K562 (cell line): ENCODE measurements around the gene ZNF385C. TPM values are rescaled to one million over a fixed set of nuclear protein-coding genes. Genes with fewer than 3 reads are reported as not detected.
A peak's percentile ranks its signal among the peaks of the same experiment; 100 is the strongest.

Experiments
- E2F3 ChIP-seq: fragments of 250-450 bp; sonication (Bioruptor Pico); IDR thresholded peaks from 2 replicates; pipeline ENCODE4 v1.4.0; 2020; ENCODE audit warnings: mild to moderate bottlenecking
- E2F5 ChIP-seq: sonication (generic); formaldehyde crosslinking; IDR thresholded peaks from 2 replicates; pipeline ENCODE4 v1.8.0; 2022; ENCODE audit warnings: mild to moderate bottlenecking, missing genetic modification reagents
- ERF ChIP-seq: fragments of 450-650 bp; formaldehyde crosslinking; IDR thresholded peaks from 2 replicates; pipeline ENCODE4 v1.4.0; 2020; ENCODE audit warnings: mild to moderate bottlenecking, mixed read lengths
- HDAC3 ChIP-seq: fragments of 450-650 bp; IDR thresholded peaks from 2 replicates; pipeline ENCODE4 v1.6.1; 2018; ENCODE audit warnings: borderline replicate concordance, mild to moderate bottlenecking, moderate library complexity; ENCODE audit not compliant: partially characterized antibody
- HNRNPLL ChIP-seq: fragments of 200-400 bp; formaldehyde crosslinking; IDR thresholded peaks from 2 replicates; pipeline ENCODE4 v1.6.1; 2017; ENCODE audit warnings: low read length, low read depth, mild to moderate bottlenecking; ENCODE audit not compliant: poor library complexity, severe bottlenecking
- HSF4 ChIP-seq: fragments of 250-450 bp; sonication (Bioruptor Pico); IDR thresholded peaks from 2 replicates; pipeline ENCODE4 v2.1.2; 2022; ENCODE audit warnings: mild to moderate bottlenecking, moderate library complexity, borderline replicate concordance
- MAX ChIP-seq: sonication (generic); formaldehyde crosslinking; IDR thresholded peaks from 2 replicates; pipeline ENCODE4 v1.9.0; 2022; ENCODE audit warnings: mild to moderate bottlenecking, missing genetic modification reagents
- NR2C2 ChIP-seq, 2 experiments: fragments of 200-800 bp in 1 of 2; sonication (Bioruptor generic) in 1 of 2; sonication (generic) in 1 of 2; formaldehyde crosslinking in 1 of 2; IDR thresholded peaks; 2 replicates each; pipeline versions ENCODE4 v1.6.1 to v1.8.0; 2016 to 2022; ENCODE audit warnings: mild to moderate bottlenecking in 1 of 2, missing compliant biosample characterization in 1 of 2, missing genetic modification characterization in 1 of 2, missing genetic modification reagents in 1 of 2
- PTRF ChIP-seq: fragments of 450-650 bp; IDR thresholded peaks from 2 replicates; pipeline ENCODE4 v1.6.1; 2016; ENCODE audit warnings: mild to moderate bottlenecking, missing genetic modification characterization, missing compliant biosample characterization
- TFAP4 ChIP-seq: sonication (generic); formaldehyde crosslinking; IDR thresholded peaks from 2 replicates; pipeline ENCODE4 v1.8.0; 2022; ENCODE audit warnings: missing genetic modification reagents, mild to moderate bottlenecking, moderate library complexity, borderline replicate concordance
- ZBTB49 ChIP-seq: sonication (generic); formaldehyde crosslinking; IDR thresholded peaks from 2 replicates; pipeline ENCODE4 v1.8.0; 2022; ENCODE audit warnings: missing genetic modification reagents, mild to moderate bottlenecking, borderline replicate concordance
- ZC3H4 ChIP-seq: sonication (generic); formaldehyde crosslinking; IDR thresholded peaks from 2 replicates; pipeline ENCODE4 v1.9.0; 2021; ENCODE audit warnings: missing genetic modification reagents, borderline replicate concordance
- ZFP91 ChIP-seq: sonication (generic); formaldehyde crosslinking; IDR thresholded peaks from 2 replicates; pipeline ENCODE4 v1.8.0; 2022; ENCODE audit warnings: mild to moderate bottlenecking, missing genetic modification reagents
- ZNF239 ChIP-seq: fragments of 250-450 bp; sonication (Bioruptor Pico); IDR thresholded peaks from 2 replicates; pipeline ENCODE4 v1.4.0; 2020; ENCODE audit warnings: mild to moderate bottlenecking
- ZNF24 ChIP-seq: fragments of 450-650 bp; IDR thresholded peaks from 2 replicates; pipeline ENCODE4 v1.6.1; 2016
- ZNF280B ChIP-seq: fragments of 250-450 bp; sonication (Bioruptor Pico); IDR thresholded peaks from 2 replicates; pipeline ENCODE4 v1.5.1; 2021; ENCODE audit warnings: mild to moderate bottlenecking
- ZNF778 ChIP-seq: fragments of 450-650 bp; formaldehyde crosslinking; IDR thresholded peaks from 2 replicates; pipeline ENCODE4 v1.4.0; 2020; ENCODE audit warnings: mild to moderate bottlenecking, moderate library complexity
- polyA plus RNA-seq, 8 experiments: library from polyadenylated mRNA; depleted of rRNA in 4 of 8; stranded (reverse) in 5 of 8; unstranded in 3 of 8; fragments of >200 nt; fragmentation: Nextera tagmentation in 2 of 8; fragmentation: Illumina TruSeq in 1 of 8; extraction: Ambion mirVana in 2 of 8; extraction: Trizol in 1 of 8; gene quantifications; 2 replicates each; pipeline versions ENCODE4 v1.2.1 to v1.2.3, GENCODE V29; 2011 to 2014; ENCODE audit warnings: inconsistent platforms in 1 of 8, missing spikeins in 1 of 8
- total RNA-seq, 7 experiments: library from RNA; depleted of rRNA in 6 of 7; stranded (reverse); fragments of >200 nt in 6 of 7; fragmentation: Illumina TruSeq in 2 of 7; extraction: Trizol in 2 of 7; gene quantifications; 2 replicates each; pipeline versions ENCODE4 v1.2.1 to v1.2.3, GENCODE V29; 2011 to 2021; ENCODE audit warnings: low replicate concordance in 1 of 7

The ZNF385C gene
- total and polyA plus RNA-seq, 9 of the 15 experiments (the other 6 are each of a cell fraction or from before 2014, with no cell fraction given), result 0.03 to 0.35 (median 0.18) TPM; not detected in 1

GRCh38 chr17:42019509-42020404, 78.5 kb downstream of the ZNF385C start, which contains the start of gene NKIRAS2 (continued):
- TF ChIP-seq ZNF280B (CRISPR knock-in tag), result no peak
- TF ChIP-seq HSF4 (CRISPR knock-in tag), result no peak
- 0 out of 2 replicates have a peak, but pooled peaks have one; percentile 3 for TF ChIP-seq E2F5
- peak; percentile 38; the same call in 1 of the 2 replicates for TF ChIP-seq MAX
- no peak for TF ChIP-seq PTRF
- TF ChIP-seq HDAC3, result no peak
- no peak for TF ChIP-seq ZC3H4
- peak; percentile 75; the same call in 1 of the 2 replicates for TF ChIP-seq TFAP4 (CRISPR knock-in tag)
- TF ChIP-seq ZFP91, result no peak
- no peak for TF ChIP-seq ZBTB49
- TF ChIP-seq ZNF778, result no peak
- no peak for TF ChIP-seq ZNF24
- peak; percentile 66 for TF ChIP-seq HNRNPLL
- TF ChIP-seq E2F3 (CRISPR knock-in tag), result 0 out of 2 replicates have a peak, but pooled peaks have one; percentile 8
- no peak for TF ChIP-seq NR2C2 (CRISPR knock-in tag; IDR thresholded peaks at IDR 0.05)
- peak; percentile 26; the same call in 1 of the 2 replicates for TF ChIP-seq NR2C2 (tag; IDR thresholded peaks at IDR 0.05)
- TF ChIP-seq ZNF239, result no peak
- no peak for TF ChIP-seq ERF (CRISPR knock-in tag)
